Ascending aorta (tissue), 2 donors: ENCODE data around the gene ARHGEF28. TPM values are rescaled to one million over a fixed set of nuclear protein-coding genes. Genes with fewer than 3 reads are reported as not detected.

Source experiments
- DNase-seq, 2 donors: peaks; one replicate each; pipeline ENCODE4 v3.0.0-alpha.2; 2019; ENCODE audit warnings: low spot score in 2 of 2
- H3K27ac ChIP-seq, 2 donors: fragments of 200-600 bp; sonication (generic); one replicate each; pipeline ENCODE4 v1.5.1; 2016 to 2017; ENCODE audit warnings: mild to moderate bottlenecking in 1 of 2
- H3K27me3 ChIP-seq: fragments of 200-600 bp; sonication (generic); one replicate; pipeline ENCODE4 v1.5.1; 2017
- H3K36me3 ChIP-seq, 2 donors: fragments of 200-600 bp; sonication (generic); one replicate each; pipeline ENCODE4 v1.5.1; 2016
- H3K4me1 ChIP-seq, 2 donors: fragments of 200-600 bp; sonication (generic); one replicate each; pipeline ENCODE4 v1.5.1; 2016 to 2017; ENCODE audit warnings: mild to moderate bottlenecking in 1 of 2
- H3K4me3 ChIP-seq, 2 donors: fragments of 200-600 bp; sonication (generic); one replicate each; pipeline ENCODE4 v1.5.1; 2016 to 2017; ENCODE audit warnings: mild to moderate bottlenecking in 1 of 2
- H3K9me3 ChIP-seq, 2 donors: fragments of 200-600 bp; sonication (generic); one replicate each; pipeline ENCODE4 v1.5.1; 2016
- CTCF ChIP-seq, 3 experiments: fragments of 200-600 bp in 2 of 3; fragments of 450-650 bp in 1 of 3; sonication (generic) in 2 of 3; IDR thresholded peaks; one replicate each; pipeline ENCODE4 v1.5.1; 2016 to 2019; ENCODE audit warnings: antibody characterized with exemption in 3 of 3, mild to moderate bottlenecking in 1 of 3, moderate library complexity in 1 of 3
- intact Hi-C: fragments of 100-400 bp; cut with DNase I; formaldehyde crosslinking; loops from one replicate; pipeline ENCODE4 v1.15.1; 2023
- total RNA-seq: library from RNA; depleted of rRNA; stranded (reverse); fragments of >200 nt; gene quantifications from one replicate; pipeline ENCODE4 v1.1.0, GENCODE V29; 2016

The ARHGEF28 gene
- total RNA-seq, 1 donor from 2014 or later, result 15.1 TPM

GRCh38 chr5:73952872-73953271 is 326.9 kb downstream of the ARHGEF28 start:
- Histone ChIP-seq H3K27ac (no peak overlapping the region), H3K27me3 (no peaks in the 10 kb centered on the region), H3K9me3 (no peaks in the 10 kb centered on the region), H3K4me1 (peaks cover 0 to 12% of the 10 kb centered on the region in 2 donors), H3K4me3 (no peak overlapping the region), H3K36me3 (no peaks in the 10 kb centered on the region)
- intact Hi-C loops, result no loop called here
- no peak for TF ChIP-seq CTCF (IDR thresholded peaks at IDR 0.05)
- DNase-seq, result no peak

GRCh38 chr5:73954381-73954780 is 328.4 kb downstream of the ARHGEF28 start:
- Histone ChIP-seq H3K4me3 (no peak overlapping the region), H3K27me3 (no peaks in the 10 kb centered on the region), H3K36me3 (no peaks in the 10 kb centered on the region), H3K4me1 (no peaks in the 10 kb centered on the region), H3K9me3 (no peaks in the 10 kb centered on the region), H3K27ac (no peak overlapping the region)
- no peak for DNase-seq
- intact Hi-C loops, result no loop called here
- no peak for TF ChIP-seq CTCF (IDR thresholded peaks at IDR 0.05)

GRCh38 chr5:73955271-73955846 is 329.4 kb downstream of the ARHGEF28 start:
- no peaks in the 10 kb centered on the region for H3K9me3 ChIP-seq
- no peaks in the 10 kb centered on the region for H3K4me1 ChIP-seq
- no peaks in the 10 kb centered on the region for H3K36me3 ChIP-seq
- no peak for TF ChIP-seq CTCF (IDR thresholded peaks at IDR 0.05)
- no peak for DNase-seq
- no peak overlapping the region for H3K27ac ChIP-seq
- no peak overlapping the region for H3K4me3 ChIP-seq
- intact Hi-C loops, result no loop called here
- no peaks in the 10 kb centered on the region for H3K27me3 ChIP-seq

- H3K4me3 ChIP-seq, result no peak overlapping the region
- no peaks in the 10 kb centered on the region for H3K9me3 ChIP-seq
- intact Hi-C loops, result no loop called here
- no peaks in the 10 kb centered on the region for H3K36me3 ChIP-seq
- H3K4me1 ChIP-seq, result no peaks in the 10 kb centered on the region
- no peaks in the 10 kb centered on the region for H3K27me3 ChIP-seq
- no peak for DNase-seq
- H3K27ac ChIP-seq, result no peak overlapping the region
- no peak for TF ChIP-seq CTCF (IDR thresholded peaks at IDR 0.05)
Measured at GRCh38 chr5:73957397-73958001, 331.5 kb downstream of the ARHGEF28 start.

GRCh38 chr5:73958037-73958436 is 332.0 kb downstream of the ARHGEF28 start:
- TF ChIP-seq CTCF (IDR thresholded peaks at IDR 0.05), result no peak
- no peaks in the 10 kb centered on the region for H3K36me3 ChIP-seq
- no peak overlapping the region for H3K27ac ChIP-seq
- intact Hi-C loops, result no loop called here
- H3K4me1 ChIP-seq, result no peaks in the 10 kb centered on the region
- no peak overlapping the region for H3K4me3 ChIP-seq
- DNase-seq, result no peak
- no peaks in the 10 kb centered on the region for H3K27me3 ChIP-seq
- H3K9me3 ChIP-seq, result no peaks in the 10 kb centered on the region
